ENCODE measurements around the gene GUCY1A2.

- TF ChIP-seq TAF1 (IDR thresholded peaks at IDR 0.05; ENCODE audit: low read depth), result no peak
- TF ChIP-seq RAD21 (IDR thresholded peaks at IDR 0.05; ENCODE audit: low read depth), result no peak
- no peak for TF ChIP-seq EP300 (IDR thresholded peaks at IDR 0.05; ENCODE audit: borderline replicate concordance)
- TF ChIP-seq FOXM1 (IDR thresholded peaks at IDR 0.05; ENCODE audit: borderline replicate concordance, low read depth), result no peak
Measured at GRCh38 chr11:106748059-106748458, 270.2 kb downstream of the GUCY1A2 start.

Data from Ishikawa (cell line).